Measurements from ENCODE around the gene ZNRF1. TPM values are rescaled to one million over a fixed set of nuclear protein-coding genes. Genes with fewer than 3 reads are reported as not detected.

The ZNRF1 gene
- total and polyA plus RNA-seq, 2 of the 13 experiments (the other 11 are each of a cell fraction or from before 2014, with no cell fraction given), result 43.9 to 58.7 TPM

DNA sequence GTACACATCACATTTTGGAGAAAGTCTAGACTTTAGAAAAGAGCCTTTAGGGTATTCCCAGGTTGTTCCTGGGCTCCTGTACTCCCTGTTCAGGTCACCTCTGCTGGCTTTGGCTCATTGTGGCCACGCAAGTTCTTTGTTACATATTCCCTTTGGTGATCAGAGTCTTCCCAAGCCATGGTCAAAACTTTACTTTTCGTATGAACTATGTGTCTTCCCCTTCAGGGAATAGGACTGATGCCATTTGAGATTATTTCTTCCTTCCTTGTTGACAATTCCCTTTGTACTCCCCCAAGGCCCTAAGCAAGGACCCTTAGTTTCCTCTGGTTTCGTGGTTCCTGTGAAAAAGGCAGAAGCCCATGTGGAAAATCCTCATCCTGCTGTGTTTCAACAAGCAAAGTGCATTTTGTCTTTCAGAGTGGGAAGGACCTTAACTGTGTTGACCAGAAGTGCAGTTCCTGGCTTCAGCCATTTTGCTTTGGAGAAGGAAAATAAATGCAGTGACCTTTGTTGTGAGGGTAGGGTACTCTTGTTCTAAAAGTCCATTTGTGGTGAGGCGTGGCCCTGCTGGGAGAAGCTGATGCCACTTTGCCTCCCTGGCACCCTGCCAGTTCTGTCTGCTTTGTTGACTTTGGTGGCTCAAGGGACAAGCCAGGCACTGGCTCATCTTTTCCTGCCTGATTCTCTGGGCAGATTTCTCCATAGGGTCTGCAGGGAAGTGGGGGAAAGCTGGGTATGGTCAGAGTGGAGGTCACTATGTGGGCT lies 55.1 kb downstream of the ZNRF1 start:
- intact Hi-C loops (cut with micrococcal nuclease; ENCODE audit: unreplicated experiment), result no loop called here
- ATAC-seq, result peak; percentile 83
- peak; percentile 80 for FAIRE-seq
- no TSS peak for BruUV-seq (replicated peaks)
- Histone ChIP-seq H3K9ac (ENCODE audit: insufficient read depth, low read depth, low read length) (0 out of 2 replicates have a peak overlapping the region, but pooled peaks have one; percentile 5), H3K4me2 (ENCODE audit: low read depth, low read length) (peak overlapping the region; percentile 57), H3K27me3 (ENCODE audit: control insufficient read depth in 1 of 2, insufficient read depth in 2 of 2, low read length in 2 of 2) (no peaks in the 10 kb centered on the region), H3K4me3 (replicated peaks in 1 of 3; ENCODE audit: insufficient read depth in 1 of 3, low read depth in 2 of 3, low read length in 3 of 3) (peak overlapping the region in 1 of 3 experiments; percentile 13; a peak in 1 of 6 replicates), H3K9me3 (ENCODE audit: low read length) (no peaks in the 10 kb centered on the region), H3K79me2 (ENCODE audit: insufficient read depth, low read length) (peaks cover 94% of the 10 kb centered on the region), H3K27ac (ENCODE audit: extremely low read length, insufficient read depth, low read length) (peak overlapping the region; percentile 64), H3K4me1 (ENCODE audit: insufficient read depth, low read length) (peaks cover 51% of the 10 kb centered on the region), H3K36me3 (replicated peaks in 1 of 2; ENCODE audit: control insufficient read depth in 1 of 2, insufficient read depth in 2 of 2, low read length in 2 of 2) (peaks cover 0 to 8% of the 10 kb centered on the region in 2 experiments; a peak in 2 of 5 replicates), H2AFZ (ENCODE audit: low read length) (no peak overlapping the region), H4K20me1 (ENCODE audit: insufficient read depth, low read length) (peaks cover 52% of the 10 kb centered on the region)
- ChIA-PET CTCF (ENCODE audit: low intra/inter-chr PET ratio, low total read pairs) (no interaction called here), POLR2A (interaction anchor here (0.9 to 1.3 kb wide), 3 partner anchors 9 to 62 kb away, joined by 3 to 4 read pairs (median 4); no protein-coding TSS in a partner anchor)
- DNase-seq (ENCODE audit: low spot score), result peak; percentile 94
- in situ Hi-C loops (cut with HindIII; ENCODE audit: extremely low pct_ligation_motif_present, low pct_unique_long_range_greater_than_20kb), result no loop called here
- WGBS (ENCODE audit: low lambda C conversion rate), result 48% methylated on average over 4 of the region's 4 CpGs
- TF ChIP-seq POLR2AphosphoS5 (IDR thresholded peaks at IDR 0.05; ENCODE audit: low read depth, low read length), result no peak
- TF ChIP-seq ZNF468 (CRISPR knock-in tag; IDR thresholded peaks at IDR 0.05), result no peak
- TF ChIP-seq ZBTB4 (CRISPR knock-in tag; IDR thresholded peaks at IDR 0.05; ENCODE audit: borderline replicate concordance), result no peak
- TF ChIP-seq, protein P1, sequence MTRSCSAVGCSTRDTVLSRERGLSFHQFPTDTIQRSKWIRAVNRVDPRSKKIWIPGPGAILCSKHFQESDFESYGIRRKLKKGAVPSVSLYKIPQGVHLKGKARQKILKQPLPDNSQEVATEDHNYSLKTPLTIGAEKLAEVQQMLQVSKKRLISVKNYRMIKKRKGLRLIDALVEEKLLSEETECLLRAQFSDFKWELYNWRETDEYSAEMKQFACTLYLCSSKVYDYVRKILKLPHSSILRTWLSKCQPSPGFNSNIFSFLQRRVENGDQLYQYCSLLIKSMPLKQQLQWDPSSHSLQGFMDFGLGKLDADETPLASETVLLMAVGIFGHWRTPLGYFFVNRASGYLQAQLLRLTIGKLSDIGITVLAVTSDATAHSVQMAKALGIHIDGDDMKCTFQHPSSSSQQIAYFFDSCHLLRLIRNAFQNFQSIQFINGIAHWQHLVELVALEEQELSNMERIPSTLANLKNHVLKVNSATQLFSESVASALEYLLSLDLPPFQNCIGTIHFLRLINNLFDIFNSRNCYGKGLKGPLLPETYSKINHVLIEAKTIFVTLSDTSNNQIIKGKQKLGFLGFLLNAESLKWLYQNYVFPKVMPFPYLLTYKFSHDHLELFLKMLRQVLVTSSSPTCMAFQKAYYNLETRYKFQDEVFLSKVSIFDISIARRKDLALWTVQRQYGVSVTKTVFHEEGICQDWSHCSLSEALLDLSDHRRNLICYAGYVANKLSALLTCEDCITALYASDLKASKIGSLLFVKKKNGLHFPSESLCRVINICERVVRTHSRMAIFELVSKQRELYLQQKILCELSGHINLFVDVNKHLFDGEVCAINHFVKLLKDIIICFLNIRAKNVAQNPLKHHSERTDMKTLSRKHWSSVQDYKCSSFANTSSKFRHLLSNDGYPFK (CRISPR knock-in tag; IDR thresholded peaks at IDR 0.05; ENCODE audit: borderline replicate concordance), result no peak
- TF ChIP-seq EHMT2 (IDR thresholded peaks at IDR 0.05; ENCODE audit: borderline replicate concordance, low read depth, low read length), result peak; percentile 64; the same call in 1 of the 2 replicates
- no peak for TF ChIP-seq ZNF207 (IDR thresholded peaks at IDR 0.05; ENCODE audit: borderline replicate concordance)
- TF ChIP-seq BCL6 (CRISPR knock-in tag; IDR thresholded peaks at IDR 0.05), result no peak; the same call in 1 of the 2 replicates
- no peak for TF ChIP-seq GLI4 (CRISPR knock-in tag; IDR thresholded peaks at IDR 0.05; ENCODE audit: borderline replicate concordance)
- no peak for TF ChIP-seq HNRNPUL1 (IDR thresholded peaks at IDR 0.05; ENCODE audit: low read depth, low read length)
- TF ChIP-seq PPARG (CRISPR knock-in tag; conservative IDR thresholded peaks at IDR 0.05), result peak; percentile 85
- TF ChIP-seq NR2F2 (IDR thresholded peaks at IDR 0.05; ENCODE audit: borderline replicate concordance, low read depth), result peak; percentile 45; the same call in 1 of the 2 replicates
- TF ChIP-seq RFX3 (CRISPR knock-in tag; IDR thresholded peaks at IDR 0.05), result no peak
- no peak for TF ChIP-seq ZNF414 (CRISPR knock-in tag; IDR thresholded peaks at IDR 0.05)
- no peak for TF ChIP-seq HOXA9 (CRISPR knock-in tag; IDR thresholded peaks at IDR 0.05; ENCODE audit: borderline replicate concordance)
- no peak for TF ChIP-seq ELF4 (CRISPR knock-in tag; IDR thresholded peaks at IDR 0.05; ENCODE audit: borderline replicate concordance)
- TF ChIP-seq ZNF251 (CRISPR knock-in tag; IDR thresholded peaks at IDR 0.05), result no peak
- peak; percentile 75; the same call in 1 of the 2 replicates for TF ChIP-seq ESRRA (CRISPR knock-in tag; IDR thresholded peaks at IDR 0.05; ENCODE audit: low read depth)

Measured in HepG2 (cell line).